Measurements from ENCODE around the gene PALM3. TPM values are rescaled to one million over a fixed set of nuclear protein-coding genes. Genes with fewer than 3 reads are reported as not detected.

The PALM3 gene
- total RNA-seq, 1 experiment from 2014 or later = 3.3 TPM

GRCh38 chr19:14097532-14098151, 35.8 kb upstream of the PALM3 start:
- TF ChIP-seq RAD21 (IDR thresholded peaks at IDR 0.05; ENCODE audit: low read depth) (peak; percentile 30; the same call in 1 of the 2 replicates), CEBPB (IDR thresholded peaks at IDR 0.05; ENCODE audit: low read depth) (no peak), CTCF (IDR thresholded peaks at IDR 0.05 in 2 of 3, conservative IDR thresholded peaks at IDR 0.05 in 1 of 3; ENCODE audit: borderline replicate concordance in 1 of 3, insufficient read depth in 1 of 3, low read depth in 2 of 3, low read length in 2 of 3) (peak; percentile 10 to 32 (median 32); a peak in 3 of 6 replicates), EZH2phosphoT487 (IDR thresholded peaks at IDR 0.05; ENCODE audit: borderline replicate concordance) (no peak)
- Histone ChIP-seq H3K36me3 (ENCODE audit: control insufficient read depth in 1 of 2, insufficient read depth in 2 of 2, low read length in 2 of 2) (peaks cover 6 to 18% of the 10 kb centered on the region in 2 experiments), H3K4me1 (ENCODE audit: control insufficient read depth in 1 of 2, insufficient read depth in 2 of 2, low read length in 2 of 2) (0 out of 4 replicates have a peak, but pooled peaks cover 0 to 4% of the 10 kb centered on the region in 2 experiments), H3K9me3 (ENCODE audit: control insufficient read depth in 1 of 2, insufficient read depth in 1 of 2, low read depth in 1 of 2, low read length in 2 of 2) (peaks cover 3 to 7% of the 10 kb centered on the region in 2 experiments; a peak in 1 of 4 replicates), H3K27me3 (ENCODE audit: insufficient read depth, low read length) (no peaks in the 10 kb centered on the region), H2AFZ (ENCODE audit: low read depth, low read length, poor library complexity, severe bottlenecking) (no peak overlapping the region), H3K27ac (ENCODE audit: low read depth, low read length) (no peak overlapping the region), H3K4me2 (ENCODE audit: low read length) (no peak overlapping the region), H4K20me1 (ENCODE audit: insufficient read depth) (no peaks in the 10 kb centered on the region), H3K4me3 (replicated peaks in 1 of 2; ENCODE audit: low read depth in 1 of 2, low read length in 2 of 2) (no peak overlapping the region), H3K9ac (ENCODE audit: low read length) (no peak overlapping the region), H3K79me2 (ENCODE audit: insufficient read depth, low read length) (no peaks in the 10 kb centered on the region), H3K9me2 (ENCODE audit: insufficient read depth) (no peaks in the 10 kb centered on the region)
- DNase-seq (ENCODE audit: low read depth, low spot score) (no peak), ATAC-seq (peak; percentile 64)
- BruUV-seq (replicated peaks) = no TSS peak
- RAD21 ChIA-PET (ENCODE audit: low non-redundant PET in 1 of 2, low total read pairs in 2 of 2, uncharacterized antibody in 2 of 2, unreplicated experiment in 2 of 2) = no interaction called here
- intact Hi-C loops (cut with micrococcal nuclease) = no loop called here
- POLR2A ChIA-PET = no interaction called here
- CTCF ChIA-PET = no interaction called here

- no peak overlapping the region for H2AFZ ChIP-seq (ENCODE audit: low read depth, low read length, poor library complexity, severe bottlenecking)
- no peaks in the 10 kb centered on the region for H3K79me2 ChIP-seq (ENCODE audit: insufficient read depth, low read length)
- H3K9ac ChIP-seq (ENCODE audit: low read length) = no peak overlapping the region
- no peak for DNase-seq (ENCODE audit: low read depth, low spot score)
- peaks cover 3 to 7% of the 10 kb centered on the region in 2 experiments; a peak in 1 of 4 replicates for H3K9me3 ChIP-seq (ENCODE audit: control insufficient read depth in 1 of 2, insufficient read depth in 1 of 2, low read depth in 1 of 2, low read length in 2 of 2)
- RAD21 ChIA-PET (ENCODE audit: low non-redundant PET in 1 of 2, low total read pairs in 2 of 2, uncharacterized antibody in 2 of 2, unreplicated experiment in 2 of 2) = no interaction called here
- H3K27ac ChIP-seq (ENCODE audit: low read depth, low read length) = no peak overlapping the region
- POLR2A ChIA-PET = no interaction called here
- CTCF ChIA-PET = interaction anchor here (1.3 kb wide), 1 partner anchor 22 kb away, joined by 3 read pairs; no protein-coding TSS in a partner anchor
- H3K27me3 ChIP-seq (ENCODE audit: insufficient read depth, low read length) = no peaks in the 10 kb centered on the region
- no peaks in the 10 kb centered on the region for H3K9me2 ChIP-seq (ENCODE audit: insufficient read depth)
- H3K4me3 ChIP-seq (replicated peaks in 1 of 2; ENCODE audit: low read depth in 1 of 2, low read length in 2 of 2) = no peak overlapping the region
- intact Hi-C loops (cut with micrococcal nuclease) = no loop called here
- TF ChIP-seq CTCF (IDR thresholded peaks at IDR 0.05 in 2 of 3, conservative IDR thresholded peaks at IDR 0.05 in 1 of 3; ENCODE audit: borderline replicate concordance in 1 of 3, insufficient read depth in 1 of 3, low read depth in 2 of 3, low read length in 2 of 3) (peak in 2 of 3 experiments; percentile 31 to 45; a peak in 4 of 6 replicates), RAD21 (IDR thresholded peaks at IDR 0.05; ENCODE audit: low read depth) (peak; percentile 39; the same call in 1 of the 2 replicates), EZH2 (IDR thresholded peaks at IDR 0.05) (no peak)
- no peaks in the 10 kb centered on the region for H4K20me1 ChIP-seq (ENCODE audit: insufficient read depth)
- ATAC-seq = peak; percentile 47
- H3K4me2 ChIP-seq (ENCODE audit: low read length) = no peak overlapping the region
- H3K36me3 ChIP-seq (ENCODE audit: control insufficient read depth in 1 of 2, insufficient read depth in 2 of 2, low read length in 2 of 2) = peaks cover 6 to 14% of the 10 kb centered on the region in 2 experiments; a peak in 3 of 4 replicates
- H3K4me1 ChIP-seq (ENCODE audit: control insufficient read depth in 1 of 2, insufficient read depth in 2 of 2, low read length in 2 of 2) = peaks cover 7 to 9% of the 10 kb centered on the region in 2 experiments
- no TSS peak for BruUV-seq (replicated peaks)
Measured at GRCh38 chr19:14096272-14096992, 34.6 kb upstream of the PALM3 start.

Measured in HCT116 (cell line).